ENCODE data around the gene ENTPD7.

Gene ENTPD7

GRCh38 chr10:99628923-99629624 is 30.2 kb upstream of the ENTPD7 start:
- WGBS = 57% methylated on average over 1 of the region's 1 CpG

GRCh38 chr10:99629625-99629978 is 29.7 kb upstream of the ENTPD7 start:
- no peak overlapping the region for H3K4me3 ChIP-seq (ENCODE audit: insufficient read depth in 1 of 2, low read depth in 1 of 2, low read length in 2 of 2)
- no peak overlapping the region for H4K91ac ChIP-seq (ENCODE audit: low read length)
- no peak overlapping the region for H2AFZ ChIP-seq (ENCODE audit: low read depth, low read length)
- H3K27me3 ChIP-seq (ENCODE audit: control insufficient read depth in 1 of 2, insufficient read depth in 1 of 2, low read length in 2 of 2) = no peaks in the 10 kb centered on the region
- no peak overlapping the region for H2BK5ac ChIP-seq (ENCODE audit: low read depth, low read length, poor library complexity, severe bottlenecking)
- H2AK5ac ChIP-seq (ENCODE audit: low read length, severe bottlenecking) = no peak overlapping the region
- no peak overlapping the region for H3K4ac ChIP-seq (ENCODE audit: low read depth in 1 of 2, low read length in 2 of 2)
- no peaks in the 10 kb centered on the region for H3K9me3 ChIP-seq (ENCODE audit: control insufficient read depth, low read length)
- no peak for DNase-seq
- no peak overlapping the region for H3K9ac ChIP-seq (ENCODE audit: low read length)
- H2BK15ac ChIP-seq (ENCODE audit: low read depth, poor library complexity, severe bottlenecking) = no peak overlapping the region
- no peaks in the 10 kb centered on the region for H3K36me3 ChIP-seq (ENCODE audit: control insufficient read depth in 1 of 2, insufficient read depth in 2 of 2, low read depth in 1 of 2, low read length in 2 of 2)
- no peaks in the 10 kb centered on the region for H3K79me1 ChIP-seq (replicated peaks; ENCODE audit: low read length, poor library complexity, severe bottlenecking)
- H3K27ac ChIP-seq (ENCODE audit: low read length, poor library complexity, severe bottlenecking) = no peak overlapping the region
- H2BK120ac ChIP-seq (ENCODE audit: low read depth, low read length) = no peak overlapping the region
- no peak overlapping the region for H3K14ac ChIP-seq (ENCODE audit: low read length in 2 of 2)
- no peak overlapping the region for H3K18ac ChIP-seq (ENCODE audit: low read depth in 1 of 2, low read length in 2 of 2)
- no peak overlapping the region for H4K8ac ChIP-seq (ENCODE audit: low read length)
- H3K23ac ChIP-seq (ENCODE audit: low read length in 2 of 2) = no peak overlapping the region
- WGBS = 91% methylated on average over 2 of the region's 3 CpGs
- no peaks in the 10 kb centered on the region for H3K4me1 ChIP-seq (ENCODE audit: control insufficient read depth, insufficient read depth, low read depth, low read length)
- no peak overlapping the region for H3K4me2 ChIP-seq (ENCODE audit: low read length, poor library complexity, severe bottlenecking)
- no peak overlapping the region for H2BK12ac ChIP-seq (ENCODE audit: low read length in 2 of 2)

More at GRCh38 chr10:99628923-99629624, 30.2 kb upstream of the ENTPD7 start:
- Histone ChIP-seq H3K4me2 (ENCODE audit: low read length, poor library complexity, severe bottlenecking) (no peak overlapping the region), H3K79me1 (replicated peaks; ENCODE audit: low read length, poor library complexity, severe bottlenecking) (no peaks in the 10 kb centered on the region), H3K9ac (ENCODE audit: low read length) (no peak overlapping the region), H2BK15ac (ENCODE audit: low read depth, poor library complexity, severe bottlenecking) (no peak overlapping the region), H2BK5ac (ENCODE audit: low read depth, low read length, poor library complexity, severe bottlenecking) (no peak overlapping the region), H3K14ac (ENCODE audit: low read length in 2 of 2) (no peak overlapping the region), H2BK120ac (ENCODE audit: low read depth, low read length) (no peak overlapping the region), H4K91ac (ENCODE audit: low read length) (no peak overlapping the region), H3K18ac (ENCODE audit: low read depth in 1 of 2, low read length in 2 of 2) (no peak overlapping the region), H3K27ac (ENCODE audit: low read length, poor library complexity, severe bottlenecking) (no peak overlapping the region), H3K36me3 (ENCODE audit: control insufficient read depth in 1 of 2, insufficient read depth in 2 of 2, low read depth in 1 of 2, low read length in 2 of 2) (no peaks in the 10 kb centered on the region), H4K8ac (ENCODE audit: low read length) (no peak overlapping the region), H2AFZ (ENCODE audit: low read depth, low read length) (no peak overlapping the region), H2BK12ac (ENCODE audit: low read length in 2 of 2) (no peak overlapping the region), H3K4ac (ENCODE audit: low read depth in 1 of 2, low read length in 2 of 2) (no peak overlapping the region), H3K9me3 (ENCODE audit: control insufficient read depth, low read length) (no peaks in the 10 kb centered on the region), H3K23ac (ENCODE audit: low read length in 2 of 2) (no peak overlapping the region), H2AK5ac (ENCODE audit: low read length, severe bottlenecking) (no peak overlapping the region), H3K4me3 (ENCODE audit: insufficient read depth in 1 of 2, low read depth in 1 of 2, low read length in 2 of 2) (no peak overlapping the region), H3K4me1 (ENCODE audit: control insufficient read depth, insufficient read depth, low read depth, low read length) (no peaks in the 10 kb centered on the region), H3K27me3 (ENCODE audit: control insufficient read depth in 1 of 2, insufficient read depth in 1 of 2, low read length in 2 of 2) (no peaks in the 10 kb centered on the region)
- DNase-seq = no peak

- H3K23ac ChIP-seq (ENCODE audit: low read length in 2 of 2) = no peak overlapping the region
- H2BK15ac ChIP-seq (ENCODE audit: low read depth, poor library complexity, severe bottlenecking) = no peak overlapping the region
- H2BK120ac ChIP-seq (ENCODE audit: low read depth, low read length) = no peak overlapping the region
- H3K4ac ChIP-seq (ENCODE audit: low read depth in 1 of 2, low read length in 2 of 2) = no peak overlapping the region
- DNase-seq = peak; percentile 60
- no peak overlapping the region for H4K91ac ChIP-seq (ENCODE audit: low read length)
- no peak overlapping the region for H3K14ac ChIP-seq (ENCODE audit: low read length in 2 of 2)
- no peak overlapping the region for H2AFZ ChIP-seq (ENCODE audit: low read depth, low read length)
- H4K8ac ChIP-seq (ENCODE audit: low read length) = no peak overlapping the region
- H2AK5ac ChIP-seq (ENCODE audit: low read length, severe bottlenecking) = no peak overlapping the region
- no peak overlapping the region for H2BK5ac ChIP-seq (ENCODE audit: low read depth, low read length, poor library complexity, severe bottlenecking)
- no peaks in the 10 kb centered on the region for H3K27me3 ChIP-seq (ENCODE audit: control insufficient read depth in 1 of 2, insufficient read depth in 1 of 2, low read length in 2 of 2)
- no peak overlapping the region for H3K4me2 ChIP-seq (ENCODE audit: low read length, poor library complexity, severe bottlenecking)
- H3K9me3 ChIP-seq (ENCODE audit: control insufficient read depth, low read length) = no peaks in the 10 kb centered on the region
- no peak overlapping the region for H2BK12ac ChIP-seq (ENCODE audit: low read length in 2 of 2)
- no peak overlapping the region for H3K18ac ChIP-seq (ENCODE audit: low read depth in 1 of 2, low read length in 2 of 2)
- H3K36me3 ChIP-seq (ENCODE audit: control insufficient read depth in 1 of 2, insufficient read depth in 2 of 2, low read depth in 1 of 2, low read length in 2 of 2) = no peaks in the 10 kb centered on the region
- H3K79me1 ChIP-seq (replicated peaks; ENCODE audit: low read length, poor library complexity, severe bottlenecking) = no peaks in the 10 kb centered on the region
- 68% methylated on average over 2 of the region's 2 CpGs for WGBS
- no peak overlapping the region for H3K4me3 ChIP-seq (ENCODE audit: insufficient read depth in 1 of 2, low read depth in 1 of 2, low read length in 2 of 2)
- no peaks in the 10 kb centered on the region for H3K4me1 ChIP-seq (ENCODE audit: control insufficient read depth, insufficient read depth, low read depth, low read length)
- no peak overlapping the region for H3K27ac ChIP-seq (ENCODE audit: low read length, poor library complexity, severe bottlenecking)
- H3K9ac ChIP-seq (ENCODE audit: low read length) = peak overlapping the region; percentile 52
Measured at GRCh38 chr10:99630433-99630832, 28.9 kb upstream of the ENTPD7 start.

GRCh38 chr10:99630991-99631390 is 28.3 kb upstream of the ENTPD7 start:
- Histone ChIP-seq H3K4me1 (ENCODE audit: control insufficient read depth, insufficient read depth, low read depth, low read length) (no peaks in the 10 kb centered on the region), H4K91ac (ENCODE audit: low read length) (no peak overlapping the region), H3K9me3 (ENCODE audit: control insufficient read depth, low read length) (no peaks in the 10 kb centered on the region), H3K36me3 (ENCODE audit: control insufficient read depth in 1 of 2, insufficient read depth in 2 of 2, low read depth in 1 of 2, low read length in 2 of 2) (no peaks in the 10 kb centered on the region), H3K14ac (ENCODE audit: low read length in 2 of 2) (no peak overlapping the region), H3K4me2 (ENCODE audit: low read length, poor library complexity, severe bottlenecking) (no peak overlapping the region), H3K18ac (ENCODE audit: low read depth in 1 of 2, low read length in 2 of 2) (no peak overlapping the region), H3K23ac (ENCODE audit: low read length in 2 of 2) (no peak overlapping the region), H3K4ac (ENCODE audit: low read depth in 1 of 2, low read length in 2 of 2) (no peak overlapping the region), H2AK5ac (ENCODE audit: low read length, severe bottlenecking) (no peak overlapping the region), H4K8ac (ENCODE audit: low read length) (no peak overlapping the region), H3K9ac (ENCODE audit: low read length) (peak overlapping the region; percentile 52), H2BK5ac (ENCODE audit: low read depth, low read length, poor library complexity, severe bottlenecking) (no peak overlapping the region), H3K4me3 (ENCODE audit: insufficient read depth in 1 of 2, low read depth in 1 of 2, low read length in 2 of 2) (no peak overlapping the region), H3K27me3 (ENCODE audit: control insufficient read depth in 1 of 2, insufficient read depth in 1 of 2, low read length in 2 of 2) (no peaks in the 10 kb centered on the region), H3K79me1 (replicated peaks; ENCODE audit: low read length, poor library complexity, severe bottlenecking) (no peaks in the 10 kb centered on the region), H2BK12ac (ENCODE audit: low read length in 2 of 2) (no peak overlapping the region), H3K27ac (ENCODE audit: low read length, poor library complexity, severe bottlenecking) (no peak overlapping the region), H2BK15ac (ENCODE audit: low read depth, poor library complexity, severe bottlenecking) (no peak overlapping the region), H2AFZ (ENCODE audit: low read depth, low read length) (no peak overlapping the region), H2BK120ac (ENCODE audit: low read depth, low read length) (no peak overlapping the region)
- no peak for DNase-seq

All from mesenchymal stem cell (in vitro differentiated cells and primary cell).